Frontal cortex (tissue), 4 donors: ENCODE data around the gene URGCP. TPM values are rescaled to one million over a fixed set of nuclear protein-coding genes. Genes with fewer than 3 reads are reported as not detected.
"Not testable (repeated sequence)": the region's sequence is repeated elsewhere in the genome, so short reads cannot be mapped to it uniquely, and the experiment has no call there.

Experiments used
- DNase-seq, 2 donors: peaks; one replicate each; pipeline ENCODE4 v3.0.0; 2012; ENCODE audit warnings: low spot score in 2 of 2
- FAIRE-seq: peaks from 2 replicates; lab custom pipeline; 2012; peaks lifted over from hg19 to GRCh38; lab: Jason Lieb, UNC
- small RNA-seq: library from RNA; depleted of rRNA; stranded (forward); fragments of <200 nt; gene quantifications from one replicate; pipeline ENCODE3, GENCODE V24; 2014
- total RNA-seq: library from RNA; depleted of rRNA; stranded (reverse); fragments of >200 nt; gene quantifications from one replicate; pipeline ENCODE4 v1.2.3, GENCODE V29; 2014
- donor health status: control.
- donor health status: control.
- donor health status: control.

The URGCP gene
- total RNA-seq, 1 donor from 2014 or later, result 42.8 TPM

GRCh38 chr7:43844257-43844656, 62.1 kb downstream of the URGCP start:
- no peak for FAIRE-seq
- DNase-seq, result no peak

GRCh38 chr7:43843296-43843695, 63.1 kb downstream of the URGCP start:
- DNase-seq (no peak), FAIRE-seq (no peak)

- DNase-seq (no peak), FAIRE-seq (no peak)
Measured at GRCh38 chr7:43838201-43838658, 68.2 kb downstream of the URGCP start.

- no peak for DNase-seq
- FAIRE-seq, result no peak
Measured at GRCh38 chr7:43834463-43835251, 71.7 kb downstream of the URGCP start.

GRCh38 chr7:43830917-43831316, 75.5 kb downstream of the URGCP start:
- FAIRE-seq, DNase-seq: not testable (repeated sequence)

Small RNA genes lying within 50 kb of the gene (small RNA-seq; reads per million reads assigned to genes)
- gene MRPS24, result 0.31 reads per million, percentile 14 among the genes with 10 or more reads in this experiment

Other genes with a start within 250 kb of the URGCP start
- gene COA1, start 177.1 kb downstream of the URGCP start, total RNA-seq, result 41.2 TPM
- 16.3 TPM for gene BLVRA, start 147.9 kb downstream of the URGCP start, total RNA-seq
- gene MRPS24, start 37.1 kb downstream of the URGCP start, total RNA-seq, result 25.3 TPM
- gene UBE2D4, start 19.8 kb upstream of the URGCP start, total RNA-seq, result 9.0 TPM
- not detected for gene SPDYE1, start 91.3 kb upstream of the URGCP start, total RNA-seq
- 48.1 TPM for gene DBNL, start 138.1 kb upstream of the URGCP start, total RNA-seq
- 4.5 TPM for gene PGAM2, start 159.0 kb upstream of the URGCP start, total RNA-seq
- 3.7 TPM for gene POLM, start 175.9 kb upstream of the URGCP start, total RNA-seq
- 4.1 TPM for gene AEBP1, start 197.7 kb upstream of the URGCP start, total RNA-seq
- 46.1 TPM for gene POLD2, start 217.0 kb upstream of the URGCP start, total RNA-seq
- 1.6 TPM for gene MYL7, start 234.7 kb upstream of the URGCP start, total RNA-seq